ENCODE measurements around the gene KYAT1. TPM values are rescaled to one million over a fixed set of nuclear protein-coding genes. Genes with fewer than 3 reads are reported as not detected.
A peak's percentile ranks its signal among the peaks of the same experiment; 100 is the strongest.

The KYAT1 gene
- total and polyA plus RNA-seq, 2 of the 13 experiments (the other 11 are each of a cell fraction or from before 2014, with no cell fraction given): 9.2 to 46.5 TPM

DNA sequence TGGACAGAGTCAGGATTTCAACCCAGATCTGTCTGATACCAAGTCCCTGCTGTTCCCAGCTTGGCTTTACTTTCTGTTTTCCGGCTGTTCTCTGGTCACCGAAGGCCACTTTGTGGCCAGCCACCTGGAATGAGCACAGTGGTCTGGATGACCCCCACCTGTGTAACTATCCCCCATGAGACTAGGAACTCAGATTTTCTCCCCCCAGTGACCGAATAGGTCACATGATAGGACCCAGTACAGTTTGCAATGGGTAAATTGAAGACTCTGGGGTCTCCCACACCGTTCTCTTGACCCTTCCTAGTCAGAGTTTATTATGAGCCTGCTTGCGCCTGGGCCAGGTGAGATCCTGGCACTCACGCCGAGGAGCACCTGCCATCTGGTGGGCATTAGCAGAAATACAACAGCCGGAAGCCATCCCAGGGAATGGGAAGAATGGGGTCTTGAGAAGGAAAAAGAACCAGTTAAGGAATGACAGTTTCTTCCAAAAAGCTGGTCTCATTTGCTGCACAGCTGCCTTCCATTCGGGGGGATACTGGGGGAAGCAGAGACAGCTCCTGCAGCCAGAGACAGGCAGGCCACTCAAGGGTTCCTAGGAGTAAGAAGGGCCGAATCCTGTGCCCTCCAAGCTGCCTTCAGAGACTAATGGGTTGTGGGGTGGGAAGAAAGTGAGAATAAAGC, 46.1 kb upstream of the KYAT1 start (continued):
- TF ChIP-seq, protein P1, sequence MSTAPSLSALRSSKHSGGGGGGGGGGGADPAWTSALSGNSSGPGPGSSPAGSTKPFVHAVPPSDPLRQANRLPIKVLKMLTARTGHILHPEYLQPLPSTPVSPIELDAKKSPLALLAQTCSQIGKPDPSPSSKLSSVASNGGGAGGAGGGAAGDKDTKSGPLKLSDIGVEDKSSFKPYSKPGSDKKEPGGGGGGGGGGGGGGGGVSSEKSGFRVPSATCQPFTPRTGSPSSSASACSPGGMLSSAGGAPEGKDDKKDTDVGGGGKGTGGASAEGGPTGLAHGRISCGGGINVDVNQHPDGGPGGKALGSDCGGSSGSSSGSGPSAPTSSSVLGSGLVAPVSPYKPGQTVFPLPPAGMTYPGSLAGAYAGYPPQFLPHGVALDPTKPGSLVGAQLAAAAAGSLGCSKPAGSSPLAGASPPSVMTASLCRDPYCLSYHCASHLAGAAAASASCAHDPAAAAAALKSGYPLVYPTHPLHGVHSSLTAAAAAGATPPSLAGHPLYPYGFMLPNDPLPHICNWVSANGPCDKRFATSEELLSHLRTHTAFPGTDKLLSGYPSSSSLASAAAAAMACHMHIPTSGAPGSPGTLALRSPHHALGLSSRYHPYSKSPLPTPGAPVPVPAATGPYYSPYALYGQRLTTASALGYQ (CRISPR knock-in tag; IDR thresholded peaks at IDR 0.05): no peak
- peak; percentile 73 for TF ChIP-seq GFI1 (CRISPR knock-in tag; IDR thresholded peaks at IDR 0.05; ENCODE audit: borderline replicate concordance)
- TF ChIP-seq ZNF484 (CRISPR knock-in tag; IDR thresholded peaks at IDR 0.05; ENCODE audit: borderline replicate concordance, low read depth): no peak
- TF ChIP-seq, protein P2, sequence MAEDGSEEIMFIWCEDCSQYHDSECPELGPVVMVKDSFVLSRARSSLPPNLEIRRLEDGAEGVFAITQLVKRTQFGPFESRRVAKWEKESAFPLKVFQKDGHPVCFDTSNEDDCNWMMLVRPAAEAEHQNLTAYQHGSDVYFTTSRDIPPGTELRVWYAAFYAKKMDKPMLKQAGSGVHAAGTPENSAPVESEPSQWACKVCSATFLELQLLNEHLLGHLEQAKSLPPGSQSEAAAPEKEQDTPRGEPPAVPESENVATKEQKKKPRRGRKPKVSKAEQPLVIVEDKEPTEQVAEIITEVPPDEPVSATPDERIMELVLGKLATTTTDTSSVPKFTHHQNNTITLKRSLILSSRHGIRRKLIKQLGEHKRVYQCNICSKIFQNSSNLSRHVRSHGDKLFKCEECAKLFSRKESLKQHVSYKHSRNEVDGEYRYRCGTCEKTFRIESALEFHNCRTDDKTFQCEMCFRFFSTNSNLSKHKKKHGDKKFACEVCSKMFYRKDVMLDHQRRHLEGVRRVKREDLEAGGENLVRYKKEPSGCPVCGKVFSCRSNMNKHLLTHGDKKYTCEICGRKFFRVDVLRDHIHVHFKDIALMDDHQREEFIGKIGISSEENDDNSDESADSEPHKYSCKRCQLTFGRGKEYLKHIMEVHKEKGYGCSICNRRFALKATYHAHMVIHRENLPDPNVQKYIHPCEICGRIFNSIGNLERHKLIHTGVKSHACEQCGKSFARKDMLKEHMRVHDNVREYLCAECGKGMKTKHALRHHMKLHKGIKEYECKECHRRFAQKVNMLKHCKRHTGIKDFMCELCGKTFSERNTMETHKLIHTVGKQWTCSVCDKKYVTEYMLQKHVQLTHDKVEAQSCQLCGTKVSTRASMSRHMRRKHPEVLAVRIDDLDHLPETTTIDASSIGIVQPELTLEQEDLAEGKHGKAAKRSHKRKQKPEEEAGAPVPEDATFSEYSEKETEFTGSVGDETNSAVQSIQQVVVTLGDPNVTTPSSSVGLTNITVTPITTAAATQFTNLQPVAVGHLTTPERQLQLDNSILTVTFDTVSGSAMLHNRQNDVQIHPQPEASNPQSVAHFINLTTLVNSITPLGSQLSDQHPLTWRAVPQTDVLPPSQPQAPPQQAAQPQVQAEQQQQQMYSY (CRISPR knock-in tag; IDR thresholded peaks at IDR 0.05): no peak
- TF ChIP-seq, protein P3, sequence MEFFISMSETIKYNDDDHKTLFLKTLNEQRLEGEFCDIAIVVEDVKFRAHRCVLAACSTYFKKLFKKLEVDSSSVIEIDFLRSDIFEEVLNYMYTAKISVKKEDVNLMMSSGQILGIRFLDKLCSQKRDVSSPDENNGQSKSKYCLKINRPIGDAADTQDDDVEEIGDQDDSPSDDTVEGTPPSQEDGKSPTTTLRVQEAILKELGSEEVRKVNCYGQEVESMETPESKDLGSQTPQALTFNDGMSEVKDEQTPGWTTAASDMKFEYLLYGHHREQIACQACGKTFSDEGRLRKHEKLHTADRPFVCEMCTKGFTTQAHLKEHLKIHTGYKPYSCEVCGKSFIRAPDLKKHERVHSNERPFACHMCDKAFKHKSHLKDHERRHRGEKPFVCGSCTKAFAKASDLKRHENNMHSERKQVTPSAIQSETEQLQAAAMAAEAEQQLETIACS (CRISPR knock-in tag; IDR thresholded peaks at IDR 0.05): no peak
- TF ChIP-seq HDAC6 (IDR thresholded peaks at IDR 0.05; ENCODE audit: low read depth, low read length): no peak
- TF ChIP-seq, protein P4, sequence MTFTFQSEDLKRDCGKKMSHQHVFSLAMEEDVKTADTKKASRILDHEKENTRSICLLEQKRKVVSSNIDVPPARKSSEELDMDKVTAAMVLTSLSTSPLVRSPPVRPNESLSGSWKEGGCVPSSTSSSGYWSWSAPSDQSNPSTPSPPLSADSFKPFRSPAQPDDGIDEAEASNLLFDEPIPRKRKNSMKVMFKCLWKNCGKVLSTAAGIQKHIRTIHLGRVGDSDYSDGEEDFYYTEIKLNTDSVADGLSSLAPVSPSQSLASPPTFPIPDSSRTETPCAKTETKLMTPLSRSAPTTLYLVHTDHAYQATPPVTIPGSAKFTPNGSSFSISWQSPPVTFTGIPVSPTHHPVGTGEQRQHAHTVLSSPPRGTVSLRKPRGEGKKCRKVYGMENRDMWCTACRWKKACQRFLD (CRISPR knock-in tag; IDR thresholded peaks at IDR 0.05; ENCODE audit: borderline replicate concordance): no peak
- TF ChIP-seq, protein P5, sequence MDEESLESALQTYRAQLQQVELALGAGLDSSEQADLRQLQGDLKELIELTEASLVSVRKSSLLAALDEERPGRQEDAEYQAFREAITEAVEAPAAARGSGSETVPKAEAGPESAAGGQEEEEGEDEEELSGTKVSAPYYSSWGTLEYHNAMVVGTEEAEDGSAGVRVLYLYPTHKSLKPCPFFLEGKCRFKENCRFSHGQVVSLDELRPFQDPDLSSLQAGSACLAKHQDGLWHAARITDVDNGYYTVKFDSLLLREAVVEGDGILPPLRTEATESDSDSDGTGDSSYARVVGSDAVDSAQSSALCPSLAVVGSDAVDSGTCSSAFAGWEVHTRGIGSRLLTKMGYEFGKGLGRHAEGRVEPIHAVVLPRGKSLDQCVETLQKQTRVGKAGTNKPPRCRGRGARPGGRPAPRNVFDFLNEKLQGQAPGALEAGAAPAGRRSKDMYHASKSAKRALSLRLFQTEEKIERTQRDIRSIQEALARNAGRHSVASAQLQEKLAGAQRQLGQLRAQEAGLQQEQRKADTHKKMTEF (CRISPR knock-in tag; IDR thresholded peaks at IDR 0.05): no peak
- TF ChIP-seq ETV5 (CRISPR knock-in tag; IDR thresholded peaks at IDR 0.05; ENCODE audit: borderline replicate concordance): peak; percentile 55; the same call in 1 of the 2 replicates
- peak; percentile 29; the same call in 1 of the 2 replicates for TF ChIP-seq KDM2A (CRISPR knock-in tag; IDR thresholded peaks at IDR 0.05; ENCODE audit: borderline replicate concordance, low read depth)
- no peak for TF ChIP-seq TAF15 (IDR thresholded peaks at IDR 0.05; ENCODE audit: low read depth, low read length, poor library complexity, severe bottlenecking)
- no peak; the same call in 1 of the 2 replicates for TF ChIP-seq ZNF331 (CRISPR knock-in tag; IDR thresholded peaks at IDR 0.05)
- TF ChIP-seq GABPA (IDR thresholded peaks at IDR 0.05; ENCODE audit: low read depth, low read length): no peak
- TF ChIP-seq GABPA (CRISPR knock-in tag; IDR thresholded peaks at IDR 0.05; ENCODE audit: low read depth): peak; percentile 55; the same call in 1 of the 2 replicates
- TF ChIP-seq, protein P6, sequence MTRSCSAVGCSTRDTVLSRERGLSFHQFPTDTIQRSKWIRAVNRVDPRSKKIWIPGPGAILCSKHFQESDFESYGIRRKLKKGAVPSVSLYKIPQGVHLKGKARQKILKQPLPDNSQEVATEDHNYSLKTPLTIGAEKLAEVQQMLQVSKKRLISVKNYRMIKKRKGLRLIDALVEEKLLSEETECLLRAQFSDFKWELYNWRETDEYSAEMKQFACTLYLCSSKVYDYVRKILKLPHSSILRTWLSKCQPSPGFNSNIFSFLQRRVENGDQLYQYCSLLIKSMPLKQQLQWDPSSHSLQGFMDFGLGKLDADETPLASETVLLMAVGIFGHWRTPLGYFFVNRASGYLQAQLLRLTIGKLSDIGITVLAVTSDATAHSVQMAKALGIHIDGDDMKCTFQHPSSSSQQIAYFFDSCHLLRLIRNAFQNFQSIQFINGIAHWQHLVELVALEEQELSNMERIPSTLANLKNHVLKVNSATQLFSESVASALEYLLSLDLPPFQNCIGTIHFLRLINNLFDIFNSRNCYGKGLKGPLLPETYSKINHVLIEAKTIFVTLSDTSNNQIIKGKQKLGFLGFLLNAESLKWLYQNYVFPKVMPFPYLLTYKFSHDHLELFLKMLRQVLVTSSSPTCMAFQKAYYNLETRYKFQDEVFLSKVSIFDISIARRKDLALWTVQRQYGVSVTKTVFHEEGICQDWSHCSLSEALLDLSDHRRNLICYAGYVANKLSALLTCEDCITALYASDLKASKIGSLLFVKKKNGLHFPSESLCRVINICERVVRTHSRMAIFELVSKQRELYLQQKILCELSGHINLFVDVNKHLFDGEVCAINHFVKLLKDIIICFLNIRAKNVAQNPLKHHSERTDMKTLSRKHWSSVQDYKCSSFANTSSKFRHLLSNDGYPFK (CRISPR knock-in tag; IDR thresholded peaks at IDR 0.05; ENCODE audit: borderline replicate concordance): 0 out of 2 replicates have a peak, but pooled peaks have one; percentile 36
